Gastrocnemius medialis (tissue), 4 donors: ENCODE data around the gene VAT1L. TPM values are rescaled to one million over a fixed set of nuclear protein-coding genes. Genes with fewer than 3 reads are reported as not detected.

Experiments
- ATAC-seq, 2 donors: fragments of 150-250 bp; one replicate each; pipeline ENCODE4 v1.9.1; 2016
- DNase-seq, 2 donors: peaks; one replicate each; pipeline ENCODE4 v3.0.0-alpha.2; 2019
- H3K27ac ChIP-seq, 4 donors: fragments of 200-600 bp; sonication (generic); 1 replicate in 1 of 4; 2 replicates in 3 of 4; pipeline ENCODE4 v1.5.1; 2016 to 2018; ENCODE audit warnings: mild to moderate bottlenecking in 2 of 4, moderate library complexity in 1 of 4
- H3K27me3 ChIP-seq, 3 donors: fragments of 200-600 bp; sonication (generic) in 2 of 3; 1 replicate in 1 of 3; 2 replicates in 2 of 3; pipeline versions ENCODE4 v1.5.1 to v1.6.0; 2016 to 2019; ENCODE audit warnings: mild to moderate bottlenecking in 1 of 3, moderate library complexity in 1 of 3
- H3K36me3 ChIP-seq, 2 donors: fragments of 200-600 bp; sonication (generic) in 1 of 2; one replicate each; pipeline ENCODE4 v1.5.1; 2017 to 2018
- H3K4me1 ChIP-seq, 2 donors: fragments of 200-600 bp; sonication (generic) in 1 of 2; one replicate each; pipeline ENCODE4 v1.5.1; 2016 to 2017; ENCODE audit warnings: mild to moderate bottlenecking in 2 of 2
- H3K4me3 ChIP-seq, 4 donors: fragments of 200-600 bp; sonication (generic) in 3 of 4; 1 replicate in 1 of 4; 2 replicates in 3 of 4; pipeline ENCODE4 v1.5.1; 2016 to 2019; ENCODE audit warnings: mild to moderate bottlenecking in 2 of 4
- H3K9me3 ChIP-seq, 3 donors: fragments of 200-600 bp; sonication (generic) in 2 of 3; 1 replicate in 1 of 3; 2 replicates in 2 of 3; pipeline ENCODE4 v1.5.1; 2016 to 2019
- CTCF ChIP-seq, 5 experiments: fragments of 450-650 bp in 3 of 5; fragments of 200-600 bp in 2 of 5; sonication (generic) in 2 of 5; IDR thresholded peaks in 4 of 5; conservative IDR thresholded peaks in 1 of 5; 1 replicate in 4 of 5; 2 replicates in 1 of 5; pipeline ENCODE4 v1.5.1; 2016 to 2019; ENCODE audit warnings: antibody characterized with exemption in 5 of 5, mild to moderate bottlenecking in 3 of 5, moderate library complexity in 3 of 5
- POLR2A ChIP-seq, 2 donors: fragments of 450-650 bp; IDR thresholded peaks; one replicate each; pipeline ENCODE4 v1.6.1; 2017; ENCODE audit warnings: antibody characterized with exemption in 2 of 2, mild to moderate bottlenecking in 2 of 2, moderate library complexity in 2 of 2
- in situ Hi-C, 4 donors: fragments of 200-750 bp; cut with MboI; loops; one replicate each; pipeline versions ENCODE4 v1.15.0 to v1.8.0; 2017; ENCODE audit warnings: low sequenced_read_pairs in 4 of 4
- intact Hi-C: fragments of 100-400 bp; cut with DNase I; formaldehyde crosslinking; loops from one replicate; pipeline ENCODE4 v1.15.1; 2023; ENCODE audit warnings: low total_unique reads
- total RNA-seq, 4 donors: library from RNA; depleted of rRNA; stranded (reverse); fragments of >200 nt; gene quantifications; one replicate each; pipeline versions ENCODE4 v1.1.0 to v1.2.3, GENCODE V29; 2016

The VAT1L gene
- total RNA-seq, 4 donors from 2014 or later, result 0.04 TPM; not detected in 3

- Histone ChIP-seq H3K36me3 (no peaks in the 10 kb centered on the region), H3K4me1 (no peaks in the 10 kb centered on the region), H3K27ac (no peak overlapping the region), H3K4me3 (no peak overlapping the region), H3K9me3 (no peaks in the 10 kb centered on the region), H3K27me3 (no peaks in the 10 kb centered on the region)
- ATAC-seq (no peak), DNase-seq (no peak)
- no peak for TF ChIP-seq CTCF (IDR thresholded peaks at IDR 0.05 in 4 of 5, conservative IDR thresholded peaks at IDR 0.05 in 1 of 5)
- no peak for TF ChIP-seq POLR2A (IDR thresholded peaks at IDR 0.05)
- in situ Hi-C loops (loop anchor here in 1 of 4 donors (25.0 kb wide), 1 partner anchor 89 kb away; no protein-coding TSS in a partner anchor), intact Hi-C loops (no loop called here)
Observed at GRCh38 chr16:77823067-77823466, 34.7 kb downstream of the VAT1L start.

- DNase-seq (no peak), ATAC-seq (no peak)
- Histone ChIP-seq H3K4me3 (no peak overlapping the region), H3K27me3 (no peaks in the 10 kb centered on the region), H3K9me3 (no peaks in the 10 kb centered on the region), H3K27ac (no peak overlapping the region), H3K4me1 (no peaks in the 10 kb centered on the region), H3K36me3 (no peaks in the 10 kb centered on the region)
- intact Hi-C loops, result no loop called here
- TF ChIP-seq POLR2A (IDR thresholded peaks at IDR 0.05), result no peak
- TF ChIP-seq CTCF (IDR thresholded peaks at IDR 0.05 in 4 of 5, conservative IDR thresholded peaks at IDR 0.05 in 1 of 5), result no peak
- in situ Hi-C loops, result no loop called here
Observed at GRCh38 chr16:77825196-77825595, 36.8 kb downstream of the VAT1L start.

DNA sequence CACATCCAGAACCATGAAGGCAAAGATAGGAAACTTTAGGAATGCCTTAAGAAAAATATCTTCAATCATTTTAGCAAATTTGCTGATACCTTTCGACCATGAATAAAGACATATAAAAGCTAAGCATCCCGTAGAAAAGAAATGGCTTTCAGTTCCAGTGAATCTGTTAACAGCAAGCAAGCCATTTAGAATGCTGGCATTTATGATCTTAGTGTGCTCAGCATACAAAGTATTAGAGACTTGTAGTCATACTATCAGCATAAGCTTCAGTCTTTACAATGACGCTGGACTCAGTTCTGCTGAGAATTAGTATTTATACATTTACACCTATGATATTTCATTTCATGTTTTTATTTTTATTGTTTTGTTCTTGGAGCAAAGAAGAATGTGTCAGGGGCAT is 38.7 kb downstream of the VAT1L start:
- intact Hi-C loops, result no loop called here
- Histone ChIP-seq H3K36me3 (no peaks in the 10 kb centered on the region), H3K27ac (no peak overlapping the region), H3K27me3 (no peaks in the 10 kb centered on the region), H3K9me3 (no peaks in the 10 kb centered on the region), H3K4me3 (no peak overlapping the region), H3K4me1 (no peaks in the 10 kb centered on the region)
- ATAC-seq (no peak), DNase-seq (no peak)
- in situ Hi-C loops, result no loop called here
- TF ChIP-seq POLR2A (IDR thresholded peaks at IDR 0.05) (no peak), CTCF (IDR thresholded peaks at IDR 0.05 in 4 of 5, conservative IDR thresholded peaks at IDR 0.05 in 1 of 5) (no peak)

DNA sequence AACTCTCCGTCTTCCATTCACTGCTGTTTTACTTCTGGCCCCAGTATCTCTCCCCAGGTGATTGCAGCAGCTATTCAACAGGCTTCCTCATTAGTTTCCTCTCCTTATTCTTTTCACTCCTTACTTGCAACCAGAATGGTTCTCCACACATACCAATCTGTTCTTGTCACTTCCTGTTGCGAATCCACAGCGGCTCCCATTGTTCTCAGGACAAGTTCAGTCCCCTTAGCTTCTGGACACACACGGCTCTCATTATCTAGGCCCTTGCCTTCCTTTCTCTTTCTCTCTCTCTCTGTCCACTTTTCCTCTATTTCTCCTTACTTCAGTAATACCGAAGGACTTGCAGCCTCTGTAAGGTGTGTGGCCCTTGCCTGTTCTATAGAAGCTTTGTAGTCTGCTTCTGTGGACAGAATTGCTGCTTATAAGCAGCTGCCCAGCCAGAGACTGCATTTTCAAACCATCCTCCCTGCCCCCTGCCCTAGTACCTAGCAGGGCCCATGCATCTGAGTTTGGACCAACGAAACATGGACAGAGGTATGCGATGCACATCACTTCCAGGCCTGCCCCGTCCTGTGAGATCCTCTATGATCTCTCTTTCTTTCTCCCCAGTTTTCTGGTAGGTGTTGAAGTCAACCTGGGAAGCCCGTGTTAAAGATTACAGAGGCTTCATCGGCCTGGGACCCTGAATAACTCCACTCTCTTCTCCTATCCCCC is 45.7 kb downstream of the VAT1L start:
- intact Hi-C loops (no loop called here), in situ Hi-C loops (no loop called here)
- DNase-seq, result no peak
- no peaks in the 10 kb centered on the region for H3K4me1 ChIP-seq
- no peaks in the 10 kb centered on the region for H3K36me3 ChIP-seq
- no peak for ATAC-seq
- no peak overlapping the region for H3K4me3 ChIP-seq
- no peak for TF ChIP-seq POLR2A (IDR thresholded peaks at IDR 0.05)
- TF ChIP-seq CTCF (IDR thresholded peaks at IDR 0.05 in 4 of 5, conservative IDR thresholded peaks at IDR 0.05 in 1 of 5), result no peak
- H3K27me3 ChIP-seq, result no peaks in the 10 kb centered on the region
- no peak overlapping the region for H3K27ac ChIP-seq
- H3K9me3 ChIP-seq, result no peaks in the 10 kb centered on the region
